IMR-90 (cell line): Measurements from ENCODE around the gene IL17REL. TPM values are rescaled to one million over a fixed set of nuclear protein-coding genes. Genes with fewer than 3 reads are reported as not detected.
A peak's percentile ranks its signal among the peaks of the same experiment; 100 is the strongest.

Experiments
- ATAC-seq: fragments of 200-7000 bp; cut with Tn5 transposase; 2 replicates; pipeline ENCODE4 v1.9.1; 2020; ENCODE audit warnings: low read depth, mild to moderate bottlenecking, moderate library complexity
- BruUV-seq: library from RNA; stranded (reverse); fragments of 400-500 nt; replicated peaks from 2 replicates; lab custom pipeline; 2021; lab: Mats Ljungman, UMichigan
- CTCF ChIA-PET: fragments of 300-600 bp; formaldehyde crosslinking; extraction: SDS; loops from one replicate; lab custom pipeline; 2021; ENCODE audit warnings: antibody characterized with exemption; lab: Yijun Ruan, JAX
- POLR2A ChIA-PET: fragments of 300-600 bp; sonication (Branson Sonifier 250); formaldehyde crosslinking; loops from one replicate; lab custom pipeline; 2022; ENCODE audit warnings: antibody characterized with exemption; ENCODE audit not compliant: unreplicated experiment; lab: Charles Lee
- DNase-seq: peaks from one replicate; pipeline ENCODE4 v3.0.0; 2013
- H2AFZ ChIP-seq: replicated peaks from 2 replicates; pipeline ENCODE3; 2013; ENCODE audit warnings: low read length, mild to moderate bottlenecking; ENCODE audit not compliant: poor library complexity
- H2AK5ac ChIP-seq: 2 replicates; pipeline ENCODE4 v1.6.1; 2013; ENCODE audit warnings: low read depth, low read length, inconsistent platforms
- H2AK9ac ChIP-seq: replicated peaks from 2 replicates; pipeline ENCODE3; 2013; ENCODE audit warnings: mild to moderate bottlenecking, low read depth, low read length, moderate library complexity; ENCODE audit not compliant: poor library complexity
- H2BK120ac ChIP-seq: 2 replicates; pipeline ENCODE4 v1.6.1; 2013; ENCODE audit warnings: low read depth, low read length, inconsistent platforms
- H2BK15ac ChIP-seq: 3 replicates; pipeline ENCODE4 v1.6.1; 2013; ENCODE audit warnings: low read depth, low read length, inconsistent platforms
- H2BK20ac ChIP-seq: 2 replicates; pipeline ENCODE4 v1.6.1; 2013; ENCODE audit warnings: low read depth, mild to moderate bottlenecking, inconsistent platforms, low read length, moderate library complexity
- H2BK5ac ChIP-seq: 2 replicates; pipeline ENCODE4 v1.6.1; 2013; ENCODE audit warnings: mild to moderate bottlenecking, low read depth, low read length, inconsistent platforms; ENCODE audit not compliant: poor library complexity, severe bottlenecking
- H3K14ac ChIP-seq: replicated peaks from 2 replicates; pipeline ENCODE4 v1.6.1; 2013; ENCODE audit warnings: low read depth, low read length, inconsistent platforms
- H3K18ac ChIP-seq: 2 replicates; pipeline ENCODE4 v1.6.1; 2013; ENCODE audit warnings: low read depth, low read length, control low read depth
- H3K23ac ChIP-seq: 2 replicates; pipeline ENCODE4 v1.6.1; 2013; ENCODE audit warnings: low read depth, low read length, inconsistent platforms
- H3K27ac ChIP-seq: 2 replicates; pipeline ENCODE4 v1.5.1; 2013; ENCODE audit warnings: mild to moderate bottlenecking, control low read depth, low read length; ENCODE audit not compliant: insufficient read depth
- H3K27me3 ChIP-seq: 2 replicates; pipeline ENCODE4 v1.6.1; 2013; ENCODE audit warnings: low read length; ENCODE audit not compliant: control insufficient read depth, insufficient read depth
- H3K36me3 ChIP-seq: 2 replicates; pipeline ENCODE4 v1.6.1; 2013; ENCODE audit warnings: low read length, mixed read lengths; ENCODE audit not compliant: control insufficient read depth, insufficient read depth
- H3K4ac ChIP-seq: 2 replicates; pipeline ENCODE4 v1.6.1; 2013; ENCODE audit warnings: low read depth, low read length, inconsistent platforms
- H3K4me1 ChIP-seq: 2 replicates; pipeline ENCODE4 v1.6.1; 2013; ENCODE audit warnings: low read length, mixed read lengths; ENCODE audit not compliant: control insufficient read depth, insufficient read depth
- H3K4me2 ChIP-seq: 2 replicates; pipeline ENCODE4 v1.6.1; 2013; ENCODE audit warnings: low read depth, mild to moderate bottlenecking, control low read depth, low read length, moderate library complexity
- H3K4me3 ChIP-seq: 2 replicates; pipeline ENCODE4 v1.5.1; 2013; ENCODE audit warnings: low read depth, mild to moderate bottlenecking, control low read depth, low read length, moderate library complexity; ENCODE audit not compliant: insufficient read depth
- H3K56ac ChIP-seq: 2 replicates; pipeline ENCODE4 v1.6.1; 2013; ENCODE audit warnings: low read length, inconsistent platforms; ENCODE audit not compliant: insufficient read depth; ENCODE audit errors: extremely low read depth
- H3K79me1 ChIP-seq, 2 experiments: 2 replicates each; pipeline ENCODE4 v1.6.1; 2013; ENCODE audit warnings: low read length in 2 of 2, inconsistent platforms in 1 of 2, low read depth in 1 of 2
- H3K9ac ChIP-seq: 2 replicates; pipeline ENCODE4 v1.6.1; 2013; ENCODE audit warnings: low read depth, low read length, control low read depth
- H3K9me1 ChIP-seq: 2 replicates; pipeline ENCODE4 v1.6.1; 2013; ENCODE audit warnings: low read length, inconsistent platforms; ENCODE audit not compliant: insufficient read depth
- H3K9me3 ChIP-seq: 2 replicates; pipeline ENCODE4 v1.6.1; 2013; ENCODE audit warnings: low read length; ENCODE audit not compliant: control insufficient read depth, insufficient read depth
- H4K20me1 ChIP-seq: 2 replicates; pipeline ENCODE4 v1.6.1; 2013; ENCODE audit warnings: low read length, inconsistent platforms; ENCODE audit not compliant: insufficient read depth
- H4K5ac ChIP-seq: 2 replicates; pipeline ENCODE4 v1.6.1; 2013; ENCODE audit warnings: mild to moderate bottlenecking, low read depth, low read length, control low read depth
- H4K8ac ChIP-seq, 2 experiments: 2 replicates each; pipeline ENCODE4 v1.6.1; 2013; ENCODE audit warnings: low read depth in 2 of 2, low read length in 2 of 2, control low read depth in 1 of 2, inconsistent platforms in 1 of 2
- H4K91ac ChIP-seq: 2 replicates; pipeline ENCODE4 v1.6.1; 2013; ENCODE audit warnings: low read depth, low read length, inconsistent platforms; ENCODE audit not compliant: insufficient read depth
- BHLHE40 ChIP-seq: fragments of 150-350 bp; IDR thresholded peaks from 2 replicates; pipeline ENCODE4 v1.6.1; 2016; ENCODE audit warnings: mild to moderate bottlenecking, low read depth, low read length
- CHD1 ChIP-seq: IDR thresholded peaks from 2 replicates; pipeline ENCODE4 v1.6.1; 2012; ENCODE audit warnings: low read depth, low read length, improper control_type of control experiment
- POLR2A ChIP-seq: IDR thresholded peaks from 2 replicates; pipeline ENCODE4 v1.6.1; 2012; ENCODE audit warnings: mild to moderate bottlenecking, low read depth, low read length
- RAD21 ChIP-seq: IDR thresholded peaks from 2 replicates; pipeline ENCODE4 v1.6.1; 2012; ENCODE audit warnings: low read length, improper control_type of control experiment
- RFX5 ChIP-seq: IDR thresholded peaks from 2 replicates; pipeline ENCODE4 v1.8.0; 2012; ENCODE audit warnings: low read depth, mild to moderate bottlenecking, low read length, moderate library complexity
- WGBS, 2 experiments: methylation state at CpG; one replicate each; pipeline versions ENCODE4 v1.1.5 to v1.1.7; 2013; ENCODE audit warnings: missing lambda C conversion rate in 2 of 2; ENCODE audit not compliant: insufficient read length in 1 of 2; ENCODE audit errors: extremely low coverage in 2 of 2; 5-methylcytosine and 5-hydroxymethylcytosine counted together
- dilution Hi-C: fragments of 300-500 bp; cut with HindIII; formaldehyde crosslinking; loops from one replicate; pipeline ENCODE4 v1.14.3; 2018; ENCODE audit warnings: low sequenced_read_pairs; ENCODE audit not compliant: unreplicated experiment
- in situ Hi-C: fragments of 300-500 bp; cut with MboI; formaldehyde crosslinking; loops from 3 replicates; pipeline ENCODE4 v1.14.3; 2019; ENCODE audit warnings: low sequenced_read_pairs, inconsistent platforms, mixed read lengths
- intact Hi-C: fragments of 100-400 bp; cut with micrococcal nuclease; formaldehyde crosslinking; loops from 2 replicates; pipeline ENCODE4 v1.10.0; 2022
- polyA plus RNA-seq, 3 experiments: library from polyadenylated mRNA; depleted of rRNA; stranded (reverse); fragments of >200 nt; gene quantifications; 2 replicates each; pipeline ENCODE4 v1.2.3, GENCODE V29; 2012; ENCODE audit warnings: low replicate concordance in 1 of 3
- total RNA-seq: library from RNA; depleted of rRNA; stranded (reverse); fragments of >200 nt; gene quantifications from 2 replicates; pipeline ENCODE4 v1.2.3, GENCODE V29; 2012
- TF ChIP-seq, protein P1 (sequence below): fragments of 150-350 bp; IDR thresholded peaks from 2 replicates; pipeline ENCODE4 v1.6.1; 2017; ENCODE audit warnings: mild to moderate bottlenecking, antibody characterized with exemption, low read length, low read depth
- TF ChIP-seq, protein P2 (sequence below): conservative IDR thresholded peaks from 2 replicates; pipeline ENCODE4 v1.5.1; 2012; ENCODE audit warnings: mild to moderate bottlenecking, low read depth, low read length, improper control_type of control experiment

Gene IL17REL
- total and polyA plus RNA-seq, 2 of the 4 experiments (the other 2 are of a cell fraction): not detected

DNA sequence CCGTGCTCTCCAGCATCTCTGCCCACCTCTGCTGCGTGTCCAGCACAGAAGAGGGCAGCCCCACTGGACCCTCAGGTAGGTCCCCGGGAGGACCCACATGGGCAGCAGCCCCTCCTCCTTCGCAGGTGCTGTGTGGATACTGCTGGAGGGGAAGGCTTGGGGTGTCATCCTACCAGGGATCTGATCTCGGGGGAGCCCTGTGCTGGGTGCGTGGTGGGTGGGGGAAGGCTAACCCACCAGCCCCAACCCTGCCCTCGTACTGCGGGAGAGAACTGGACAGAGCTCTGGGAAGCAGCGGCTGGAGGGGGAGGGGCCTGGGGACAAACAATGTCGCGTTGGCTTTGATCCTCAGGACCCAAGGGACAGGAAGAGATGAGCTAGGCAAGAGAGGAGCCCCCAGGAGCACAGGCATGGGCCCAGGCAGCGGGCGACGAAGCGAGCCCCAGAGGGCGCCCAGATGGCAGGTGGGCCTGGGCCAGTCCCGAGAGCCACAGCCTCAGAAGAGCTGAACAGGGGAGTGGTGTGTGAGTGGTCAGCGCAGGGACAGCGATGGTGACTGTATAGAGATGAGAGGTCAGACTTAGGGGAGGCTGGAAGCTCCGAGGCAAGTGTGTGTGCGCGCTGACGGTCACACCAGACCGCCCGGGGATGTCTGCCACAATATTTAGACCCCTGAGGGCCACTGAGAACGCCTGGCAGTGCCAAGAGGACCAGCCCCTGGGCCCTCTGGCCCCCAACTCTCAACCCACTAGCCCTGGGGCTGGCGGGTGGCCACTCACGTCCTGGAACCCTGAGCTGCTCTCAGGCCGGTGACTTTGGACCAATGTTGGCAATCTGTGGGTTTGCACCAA lies 53.4 kb downstream of the IL17REL start:
- H3K4me3 ChIP-seq: peak overlapping the region; percentile 58; the same call in 1 of the 2 replicates
- in situ Hi-C loops (no loop called here), intact Hi-C loops (no loop called here), dilution Hi-C loops (no loop called here)
- DNase-seq: no peak
- H3K9ac ChIP-seq: peak overlapping the region; percentile 66; the same call in 1 of the 2 replicates
- H4K91ac ChIP-seq: peak overlapping the region; percentile 85
- peaks cover 24% of the 10 kb centered on the region for H3K4me1 ChIP-seq
- no TSS peak for BruUV-seq
- H2AK9ac ChIP-seq: peak overlapping the region; percentile 93
- H4K8ac ChIP-seq: peak overlapping the region; percentile 83 to 92; a peak in 3 of 4 replicates
- H3K56ac ChIP-seq: no peak overlapping the region
- H3K27ac ChIP-seq: peak overlapping the region; percentile 71; the same call in 1 of the 2 replicates
- H4K20me1 ChIP-seq: peaks cover 33% of the 10 kb centered on the region
- H3K9me1 ChIP-seq: peaks cover 3% of the 10 kb centered on the region; the same call in 1 of the 2 replicates
- 88% methylated on average over 8 of the region's 29 CpGs; no CpG with 5 or more reads in 1 of the 2 experiments for WGBS, 2 experiments
- TF ChIP-seq POLR2A (no peak), RAD21 (no peak), RFX5 (no peak), BHLHE40 (no peak), CHD1 (no peak)
- TF ChIP-seq, protein P1, sequence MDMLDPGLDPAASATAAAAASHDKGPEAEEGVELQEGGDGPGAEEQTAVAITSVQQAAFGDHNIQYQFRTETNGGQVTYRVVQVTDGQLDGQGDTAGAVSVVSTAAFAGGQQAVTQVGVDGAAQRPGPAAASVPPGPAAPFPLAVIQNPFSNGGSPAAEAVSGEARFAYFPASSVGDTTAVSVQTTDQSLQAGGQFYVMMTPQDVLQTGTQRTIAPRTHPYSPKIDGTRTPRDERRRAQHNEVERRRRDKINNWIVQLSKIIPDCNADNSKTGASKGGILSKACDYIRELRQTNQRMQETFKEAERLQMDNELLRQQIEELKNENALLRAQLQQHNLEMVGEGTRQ: no peak
- TF ChIP-seq, protein P2, sequence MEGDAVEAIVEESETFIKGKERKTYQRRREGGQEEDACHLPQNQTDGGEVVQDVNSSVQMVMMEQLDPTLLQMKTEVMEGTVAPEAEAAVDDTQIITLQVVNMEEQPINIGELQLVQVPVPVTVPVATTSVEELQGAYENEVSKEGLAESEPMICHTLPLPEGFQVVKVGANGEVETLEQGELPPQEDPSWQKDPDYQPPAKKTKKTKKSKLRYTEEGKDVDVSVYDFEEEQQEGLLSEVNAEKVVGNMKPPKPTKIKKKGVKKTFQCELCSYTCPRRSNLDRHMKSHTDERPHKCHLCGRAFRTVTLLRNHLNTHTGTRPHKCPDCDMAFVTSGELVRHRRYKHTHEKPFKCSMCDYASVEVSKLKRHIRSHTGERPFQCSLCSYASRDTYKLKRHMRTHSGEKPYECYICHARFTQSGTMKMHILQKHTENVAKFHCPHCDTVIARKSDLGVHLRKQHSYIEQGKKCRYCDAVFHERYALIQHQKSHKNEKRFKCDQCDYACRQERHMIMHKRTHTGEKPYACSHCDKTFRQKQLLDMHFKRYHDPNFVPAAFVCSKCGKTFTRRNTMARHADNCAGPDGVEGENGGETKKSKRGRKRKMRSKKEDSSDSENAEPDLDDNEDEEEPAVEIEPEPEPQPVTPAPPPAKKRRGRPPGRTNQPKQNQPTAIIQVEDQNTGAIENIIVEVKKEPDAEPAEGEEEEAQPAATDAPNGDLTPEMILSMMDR: no peak
- peak overlapping the region; percentile 47; the same call in 2 of the 3 replicates for H2BK15ac ChIP-seq
- H2BK5ac ChIP-seq: no peak overlapping the region
- H2BK20ac ChIP-seq: no peak overlapping the region
- ChIA-PET CTCF (no interaction called here), POLR2A (no interaction called here)
- ATAC-seq: no peak
- H3K18ac ChIP-seq: no peak overlapping the region
- H2AK5ac ChIP-seq: peak overlapping the region; percentile 95
- H3K27me3 ChIP-seq: no peaks in the 10 kb centered on the region
- H2AFZ ChIP-seq: peak overlapping the region; percentile 23
- peak overlapping the region; percentile 53 for H3K23ac ChIP-seq
- H3K79me1 ChIP-seq: peaks cover 6 to 24% of the 10 kb centered on the region in 2 experiments; a peak in 3 of 4 replicates
- peak overlapping the region; percentile 37; the same call in 1 of the 2 replicates for H2BK120ac ChIP-seq
- H4K5ac ChIP-seq: peak overlapping the region; percentile 35
- H3K4ac ChIP-seq: peak overlapping the region; percentile 44
- peaks cover 20% of the 10 kb centered on the region for H3K36me3 ChIP-seq
- no peak overlapping the region; the same call in 1 of the 2 replicates for H3K14ac ChIP-seq
- no peaks in the 10 kb centered on the region for H3K9me3 ChIP-seq
- H3K4me2 ChIP-seq: peak overlapping the region; percentile 84
